H1 (cell line): Measurements from ENCODE around the gene GRAMD4. TPM values are rescaled to one million over a fixed set of nuclear protein-coding genes. Genes with fewer than 3 reads are reported as not detected.

Experiments used
- CTCF ChIA-PET: fragments of 300-600 bp; sonication (Branson Sonifier 250); formaldehyde crosslinking; loops from one replicate; lab custom pipeline; 2021; ENCODE audit not compliant: partially characterized antibody; lab: Charles Lee
- POLR2A ChIA-PET: fragments of 300-600 bp; sonication (Branson Sonifier 250); formaldehyde crosslinking; loops from one replicate; lab custom pipeline; 2021; ENCODE audit warnings: inconsistent platforms; ENCODE audit not compliant: partially characterized antibody; lab: Charles Lee
- DNase-seq, 2 experiments: peaks; one replicate each; pipeline versions ENCODE4 v3.0.0 to v3.0.0-alpha.2; 2010 to 2022; ENCODE audit warnings: low spot score in 2 of 2, low read depth in 1 of 2, mixed read lengths in 1 of 2
- FAIRE-seq: peaks from 2 replicates; lab custom pipeline; 2011; peaks lifted over from hg19 to GRCh38; lab: Jason Lieb, UNC
- H2AFZ ChIP-seq: 2 replicates; pipeline ENCODE4 v1.8.1; 2012; ENCODE audit warnings: low read length, inconsistent platforms
- H2AK5ac ChIP-seq: 2 replicates; pipeline ENCODE4 v1.6.1; 2013; ENCODE audit warnings: low read depth, low read length
- H2BK120ac ChIP-seq: replicated peaks from 2 replicates; pipeline ENCODE3; 2013; ENCODE audit warnings: low read depth, low read length, inconsistent platforms
- H2BK12ac ChIP-seq: 2 replicates; pipeline ENCODE4 v1.6.1; 2013; ENCODE audit warnings: low read depth, low read length
- H2BK15ac ChIP-seq: 2 replicates; pipeline ENCODE4 v1.6.1; 2013; ENCODE audit warnings: low read length
- H2BK20ac ChIP-seq: 2 replicates; pipeline ENCODE4 v1.6.1; 2013; ENCODE audit warnings: low read length
- H2BK5ac ChIP-seq: 2 replicates; pipeline ENCODE4 v1.6.1; 2013; ENCODE audit warnings: low read depth, low read length
- H3K14ac ChIP-seq: 2 replicates; pipeline ENCODE4 v1.6.1; 2013; ENCODE audit warnings: inconsistent platforms; ENCODE audit not compliant: insufficient read length
- H3K18ac ChIP-seq: 2 replicates; pipeline ENCODE4 v1.6.1; 2013; ENCODE audit warnings: low read length; ENCODE audit errors: extremely low read depth
- H3K23ac ChIP-seq: 2 replicates; pipeline ENCODE4 v1.6.1; 2013; ENCODE audit warnings: inconsistent platforms; ENCODE audit not compliant: insufficient read length
- H3K23me2 ChIP-seq: 2 replicates; pipeline ENCODE4 v1.6.1; 2013; ENCODE audit warnings: low read depth, low read length
- H3K27ac ChIP-seq: 2 replicates; pipeline ENCODE4 v1.6.1; 2011; ENCODE audit warnings: low read depth, low read length, inconsistent platforms
- H3K27me3 ChIP-seq, 4 experiments: replicated peaks in 1 of 4; 1 replicate in 1 of 4; 2 replicates in 3 of 4; pipeline versions ENCODE4 v1.6.1 to v1.8.1; 2011 to 2013; ENCODE audit warnings: low read length in 3 of 4, mild to moderate bottlenecking in 3 of 4, inconsistent platforms in 2 of 4, mixed read lengths in 2 of 4, moderate library complexity in 1 of 4; ENCODE audit not compliant: control insufficient read depth in 3 of 4, insufficient read depth in 3 of 4; ENCODE audit errors: extremely low read depth in 1 of 4
- H3K36me3 ChIP-seq, 4 experiments: 2 replicates each; pipeline versions ENCODE4 v1.6.1 to v1.8.1; 2011 to 2013; ENCODE audit warnings: mild to moderate bottlenecking in 4 of 4, low read length in 3 of 4, moderate library complexity in 2 of 4, control low read depth in 1 of 4, inconsistent platforms in 1 of 4; ENCODE audit not compliant: insufficient read depth in 4 of 4, control insufficient read depth in 2 of 4
- H3K4ac ChIP-seq: replicated peaks from 2 replicates; pipeline ENCODE3; 2013; ENCODE audit warnings: low read length, low read depth, mixed read lengths, inconsistent platforms; ENCODE audit not compliant: insufficient read length
- H3K4me1 ChIP-seq, 4 experiments: replicated peaks in 1 of 4; 1 replicate in 1 of 4; 2 replicates in 3 of 4; pipeline versions ENCODE4 v1.6.1 to v1.8.1; 2011 to 2013; ENCODE audit warnings: low read length in 3 of 4, inconsistent platforms in 2 of 4, mixed read lengths in 1 of 4; ENCODE audit not compliant: insufficient read depth in 4 of 4, control insufficient read depth in 3 of 4
- H3K4me2 ChIP-seq, 2 experiments: 2 replicates each; pipeline versions ENCODE4 v1.6.1 to v1.8.1; 2011 to 2013; ENCODE audit warnings: low read depth in 2 of 2, low read length in 2 of 2, control low read depth in 1 of 2, inconsistent platforms in 1 of 2, mild to moderate bottlenecking in 1 of 2; ENCODE audit not compliant: insufficient read depth in 1 of 2
- H3K4me3 ChIP-seq, 4 experiments: fragments of 200-600, 300-600 bp in 1 of 4; sonication (generic), shearing (Covaris generic), sonication (Bioruptor Twin) in 1 of 4; 2 replicates each; pipeline versions ENCODE4 v1.5.1 to v1.8.1; 2011 to 2016; ENCODE audit warnings: low read length in 4 of 4, low read depth in 3 of 4, control low read depth in 2 of 4, inconsistent platforms in 2 of 4, mild to moderate bottlenecking in 2 of 4, mixed read lengths in 1 of 4, moderate library complexity in 1 of 4; ENCODE audit not compliant: insufficient read depth in 2 of 4; ENCODE audit errors: extremely low read depth in 1 of 4
- H3K56ac ChIP-seq: replicated peaks from 2 replicates; pipeline ENCODE3; 2013; ENCODE audit warnings: low read depth, mild to moderate bottlenecking, mixed read lengths, low read length, inconsistent platforms; ENCODE audit not compliant: insufficient read length
- H3K79me1 ChIP-seq: 2 replicates; pipeline ENCODE4 v1.6.1; 2013; ENCODE audit warnings: low read depth, low read length, control low read depth
- H3K79me2 ChIP-seq, 2 experiments: 2 replicates each; pipeline versions ENCODE4 v1.6.1 to v1.8.1; 2012 to 2013; ENCODE audit warnings: low read length in 2 of 2, mild to moderate bottlenecking in 2 of 2, inconsistent platforms in 1 of 2; ENCODE audit not compliant: insufficient read depth in 2 of 2, control insufficient read depth in 1 of 2
- H3K9ac ChIP-seq, 4 experiments: replicated peaks in 1 of 4; 1 replicate in 1 of 4; 2 replicates in 3 of 4; pipeline versions ENCODE4 v1.6.1 to v1.8.1; 2011 to 2013; ENCODE audit warnings: low read depth in 3 of 4, low read length in 3 of 4, control low read depth in 2 of 4, mild to moderate bottlenecking in 2 of 4, moderate library complexity in 2 of 4, inconsistent platforms in 1 of 4; ENCODE audit errors: extremely low read depth in 1 of 4
- H3K9me3 ChIP-seq, 2 experiments: 2 replicates each; pipeline versions ENCODE4 v1.6.1 to v1.8.1; 2012 to 2013; ENCODE audit warnings: mild to moderate bottlenecking in 2 of 2, moderate library complexity in 2 of 2, control low read depth in 1 of 2, inconsistent platforms in 1 of 2, low read depth in 1 of 2, low read length in 1 of 2, mixed read lengths in 1 of 2; ENCODE audit not compliant: insufficient read depth in 2 of 2
- H4K20me1 ChIP-seq, 2 experiments: replicated peaks in 1 of 2; 2 replicates each; pipeline versions ENCODE3 to v1.8.1; 2011 to 2013; ENCODE audit warnings: inconsistent platforms in 2 of 2, low read length in 2 of 2, mild to moderate bottlenecking in 1 of 2; ENCODE audit not compliant: insufficient read depth in 2 of 2, control insufficient read depth in 1 of 2
- H4K5ac ChIP-seq: 2 replicates; pipeline ENCODE4 v1.6.1; 2013; ENCODE audit warnings: low read length, low read depth, mixed read lengths, inconsistent platforms; ENCODE audit not compliant: insufficient read length
- H4K8ac ChIP-seq: 2 replicates; pipeline ENCODE4 v1.8.0; 2013; ENCODE audit warnings: mild to moderate bottlenecking, moderate library complexity, low read length, inconsistent platforms; ENCODE audit not compliant: insufficient read depth; ENCODE audit errors: extremely low read depth
- H4K91ac ChIP-seq: replicated peaks from 2 replicates; pipeline ENCODE3; 2013; ENCODE audit warnings: low read length, mixed read lengths, inconsistent platforms; ENCODE audit not compliant: insufficient read length
- BCL11A ChIP-seq, 2 experiments: IDR thresholded peaks; one replicate each; pipeline ENCODE4 v1.6.1; 2011; ENCODE audit warnings: low read depth in 2 of 2, low read length in 2 of 2, mild to moderate bottlenecking in 2 of 2
- JUND ChIP-seq: IDR thresholded peaks from 2 replicates; pipeline ENCODE4 v1.6.1; 2011; ENCODE audit warnings: mild to moderate bottlenecking, improper control_type of control experiment, low read length
- KDM1A ChIP-seq: fragments of 200-600, 300-600 bp; sonication (generic); IDR thresholded peaks from 2 replicates; pipeline ENCODE4 v1.7.1; 2016; ENCODE audit warnings: mild to moderate bottlenecking, low read length, borderline replicate concordance
- KDM5A ChIP-seq: fragments of 200-600 bp; IDR thresholded peaks from 2 replicates; pipeline ENCODE4 v1.7.1; 2012; ENCODE audit warnings: mild to moderate bottlenecking, low read length, inconsistent platforms, mixed read lengths
- PHF8 ChIP-seq: fragments of 200-600 bp; sonication (generic); conservative IDR thresholded peaks from 2 replicates; pipeline ENCODE4 v1.7.1; 2012; ENCODE audit warnings: low read depth, mild to moderate bottlenecking, inconsistent platforms, low read length, moderate library complexity
- SIN3A ChIP-seq, 2 experiments: IDR thresholded peaks in 1 of 2; conservative IDR thresholded peaks in 1 of 2; 2 replicates each; pipeline ENCODE4 v1.6.1; 2011 to 2012; ENCODE audit warnings: low read length in 2 of 2, improper control_type of control experiment in 1 of 2, low read depth in 1 of 2, mild to moderate bottlenecking in 1 of 2
- SP1 ChIP-seq: IDR thresholded peaks from 2 replicates; pipeline ENCODE4 v1.6.1; 2011; ENCODE audit warnings: low read depth, low read length
- SP2 ChIP-seq: IDR thresholded peaks from 2 replicates; pipeline ENCODE4 v1.6.1; 2012; ENCODE audit warnings: mild to moderate bottlenecking, low read length, inconsistent platforms
- SRF ChIP-seq: IDR thresholded peaks from 2 replicates; pipeline ENCODE4 v1.6.1; 2011; ENCODE audit warnings: mild to moderate bottlenecking, low read depth, low read length, moderate library complexity
- TEAD4 ChIP-seq: IDR thresholded peaks from 2 replicates; pipeline ENCODE4 v1.6.1; 2012; ENCODE audit warnings: low read depth, low read length, inconsistent platforms, mixed read lengths
- WGBS, 2 experiments: shearing (Covaris generic) in 1 of 2; methylation state at CpG; one replicate each; pipeline versions ENCODE4 v1.1.6 to v1.1.7; 2013 to 2015; ENCODE audit warnings: low lambda C conversion rate in 2 of 2, mixed read lengths in 2 of 2, inconsistent platforms in 1 of 2, low coverage in 1 of 2, missing lambda C conversion rate in 1 of 2; ENCODE audit not compliant: insufficient replicate concordance in 2 of 2, insufficient coverage in 1 of 2, insufficient read length in 1 of 2; ENCODE audit errors: extremely low coverage in 1 of 2, missing lambda C conversion rate in 1 of 2; 5-methylcytosine and 5-hydroxymethylcytosine counted together
- polyA plus RNA-seq, 7 experiments: library from polyadenylated mRNA; depleted of rRNA in 3 of 7; stranded (reverse) in 5 of 7; unstranded in 2 of 7; fragments of >200 nt in 5 of 7; fragments of 200-250 nt in 2 of 7; gene quantifications; 1 replicate in 5 of 7; 2 replicates in 1 of 7; 4 replicates in 1 of 7; pipeline versions ENCODE4 v1.2.1 to v1.2.3, GENCODE V29; 2011 to 2013; ENCODE audit warnings: missing spikeins in 2 of 7, mixed read lengths in 2 of 7
- total RNA-seq: library from RNA; stranded (reverse); fragmentation: NEBNext Ultra II Directional; extraction: Animal tissue kit (Norgen Biotek cat#: 25700); gene quantifications from 2 replicates; pipeline ENCODE4 v1.2.1, GENCODE V29; 2021

The GRAMD4 gene
- total and polyA plus RNA-seq, 2 of the 8 experiments (the other 6 are each of a cell fraction or from before 2014, with no cell fraction given) = 7.9 to 25.6 TPM

- peak overlapping the region; percentile 68; the same call in 1 of the 2 replicates for H4K8ac ChIP-seq
- H3K4ac ChIP-seq = no peak overlapping the region
- H3K9ac ChIP-seq = no peak overlapping the region
- no peak overlapping the region for H2BK12ac ChIP-seq
- H3K79me1 ChIP-seq = peaks cover 2% of the 10 kb centered on the region; the same call in 1 of the 2 replicates
- H3K4me1 ChIP-seq = peaks cover 0 to 4% (median 3%) of the 10 kb centered on the region in 4 experiments; a peak in 3 of 7 replicates
- H3K23ac ChIP-seq = no peak overlapping the region
- H3K4me2 ChIP-seq = no peak overlapping the region
- TF ChIP-seq PHF8 (no peak), SP2 (no peak), KDM1A (no peak), KDM5A (no peak), SIN3A (conservative IDR thresholded peaks at IDR 0.05 in 1 of 2, IDR thresholded peaks at IDR 0.05 in 1 of 2; ENCODE audit: low read depth in 1 of 2, low read length in 2 of 2) (no peak), BCL11A (IDR thresholded peaks at IDR 0.05; ENCODE audit: low read depth in 2 of 2, low read length in 2 of 2) (no peak), SRF (no peak), JUND (no peak), TEAD4 (no peak), SP1 (no peak)
- no peak overlapping the region for H2BK120ac ChIP-seq
- ChIA-PET CTCF (interaction anchor here (0.7 to 1.8 kb wide), 3 partner anchors 12 to 74 kb away, joined by 3 to 9 read pairs (median 3); no protein-coding TSS in a partner anchor), POLR2A (no interaction called here)
- FAIRE-seq (no peak), DNase-seq (no peak)
- H2BK15ac ChIP-seq = 0 out of 2 replicates have a peak overlapping the region, but pooled peaks have one; percentile 25
- no peak overlapping the region for H2BK5ac ChIP-seq
- H3K27me3 ChIP-seq = no peaks in the 10 kb centered on the region
- H3K18ac ChIP-seq = no peak overlapping the region
- H2AFZ ChIP-seq = no peak overlapping the region
- H3K36me3 ChIP-seq = no peaks in the 10 kb centered on the region
- H4K20me1 ChIP-seq = peaks cover 3 to 4% of the 10 kb centered on the region in 2 experiments
- no peaks in the 10 kb centered on the region for H3K9me3 ChIP-seq
- 94% methylated on average over 10 of the region's 10 CpGs; no CpG with 5 or more reads in 1 of the 2 experiments for WGBS, 2 experiments
- no peak overlapping the region for H3K27ac ChIP-seq
- H3K79me2 ChIP-seq = no peaks in the 10 kb centered on the region
- no peak overlapping the region for H4K5ac ChIP-seq
- no peak overlapping the region for H3K14ac ChIP-seq
- no peaks in the 10 kb centered on the region for H3K23me2 ChIP-seq
- no peak overlapping the region for H2AK5ac ChIP-seq
- no peak overlapping the region for H2BK20ac ChIP-seq
- H4K91ac ChIP-seq = no peak overlapping the region
- H3K4me3 ChIP-seq = no peak overlapping the region
- H3K56ac ChIP-seq = no peak overlapping the region
Measured at GRCh38 chr22:46596032-46596441, 24.1 kb upstream of the GRAMD4 start.
